Measurements from ENCODE around the gene RAB31. TPM values are rescaled to one million over a fixed set of nuclear protein-coding genes. Genes with fewer than 3 reads are reported as not detected.

RAB31 gene
- polyA plus RNA-seq, 2 of the 4 experiments (the other 2 are of a cell fraction): 16.9 to 46.3 TPM

DNA sequence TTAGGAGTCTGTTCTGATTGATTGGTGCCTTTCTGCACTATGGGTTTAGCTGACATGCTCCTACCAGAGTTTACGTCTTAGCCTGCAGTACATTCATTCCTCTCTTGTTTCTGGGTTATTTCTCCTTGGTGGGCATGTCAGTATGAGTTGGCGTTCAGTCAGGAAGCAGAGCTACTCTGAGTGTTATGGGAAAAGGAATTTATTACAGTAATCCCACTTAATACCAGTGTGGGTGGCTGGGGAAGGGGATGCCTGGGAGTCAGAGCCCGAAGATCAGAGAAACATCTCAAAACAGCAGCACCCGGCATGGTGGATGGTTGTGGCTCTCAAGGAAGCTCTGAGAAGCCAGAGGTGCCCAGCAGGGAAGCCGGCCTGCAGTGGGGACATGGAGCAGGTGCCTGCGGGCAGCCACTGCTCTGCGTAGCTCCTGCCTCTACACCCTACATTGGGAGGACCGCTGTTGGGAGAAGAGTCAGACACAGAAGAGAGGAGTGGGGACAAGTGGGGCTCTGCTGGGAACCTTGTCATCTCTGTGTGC lies 48.9 kb downstream of the RAB31 start:
- no peak for FAIRE-seq

GRCh38 chr18:9757827-9758621 lies 49.9 kb downstream of the RAB31 start:
- ATAC-seq: no peak; a peak in 1 of 6 replicates
- DNase-seq (ENCODE audit: low read depth in 1 of 2, low spot score in 1 of 2): peak in 1 of 2 experiments; percentile 24

More for the DNA sequence above, 48.9 kb downstream of the RAB31 start:
- TF ChIP-seq RARB (CRISPR knock-in tag; IDR thresholded peaks at IDR 0.05) (no peak), NR3C1 (IDR thresholded peaks at IDR 0.05) (no peak), FOXS1 (CRISPR knock-in tag; IDR thresholded peaks at IDR 0.05) (no peak), RNF2 (IDR thresholded peaks at IDR 0.05; ENCODE audit: borderline replicate concordance, low read depth) (no peak), EHMT2 (IDR thresholded peaks at IDR 0.05; ENCODE audit: low read depth) (no peak), BCL3 (IDR thresholded peaks at IDR 0.05) (no peak), EP300 (IDR thresholded peaks at IDR 0.05) (no peak), MAZ (IDR thresholded peaks at IDR 0.05; ENCODE audit: borderline replicate concordance, low read depth, low read length) (no peak), HOXB13 (CRISPR knock-in tag; IDR thresholded peaks at IDR 0.05; ENCODE audit: low read depth) (no peak), PHF8 (IDR thresholded peaks at IDR 0.05; ENCODE audit: borderline replicate concordance, low read depth) (no peak), HES2 (IDR thresholded peaks at IDR 0.05) (no peak), ZC3H11A (IDR thresholded peaks at IDR 0.05) (no peak), JUN (IDR thresholded peaks at IDR 0.05) (no peak), E2F6 (IDR thresholded peaks at IDR 0.05; ENCODE audit: borderline replicate concordance, low read depth) (no peak), NPAS2 (CRISPR knock-in tag; IDR thresholded peaks at IDR 0.05; ENCODE audit: borderline replicate concordance) (no peak), ESRRA (IDR thresholded peaks at IDR 0.05; ENCODE audit: borderline replicate concordance, low read length) (no peak), SREBF2 (IDR thresholded peaks at IDR 0.05) (no peak), HOXA7 (CRISPR knock-in tag; IDR thresholded peaks at IDR 0.05) (no peak)
- CTCF ChIA-PET: interaction anchor here (1.5 kb wide), 1 partner anchor 13 kb away, joined by 5 read pairs; no protein-coding TSS in a partner anchor
- Histone ChIP-seq H3K4me3 (no peak overlapping the region), H3K4me2 (0 out of 3 replicates have a peak overlapping the region, but pooled peaks have one; percentile 21), H3K27ac (peak overlapping the region in 1 of 2 experiments; percentile 75; a peak in 4 of 6 replicates), H3K4me1 (peaks cover 40% of the 10 kb centered on the region), H3K9me3 (no peaks in the 10 kb centered on the region)
- no peak for DNase-seq (ENCODE audit: low read depth in 1 of 2, low spot score in 1 of 2)
- POLR2A ChIA-PET: no interaction called here
- no peak for ATAC-seq
- 90% methylated on average over 8 of the region's 8 CpGs for WGBS (ENCODE audit: missing lambda C conversion rate)

More at GRCh38 chr18:9757827-9758621, 49.9 kb downstream of the RAB31 start:
- WGBS (ENCODE audit: missing lambda C conversion rate): 81% methylated on average over 18 of the region's 18 CpGs
- FAIRE-seq: no peak
- Histone ChIP-seq H3K4me2 (0 out of 3 replicates have a peak overlapping the region, but pooled peaks have one; percentile 21), H3K9me3 (0 out of 3 replicates have a peak, but pooled peaks cover 7% of the 10 kb centered on the region), H3K4me1 (peaks cover 38% of the 10 kb centered on the region), H3K27ac (peak overlapping the region; percentile 22 to 75; a peak in 4 of 6 replicates), H3K4me3 (no peak overlapping the region)
- TF ChIP-seq SREBF2 (IDR thresholded peaks at IDR 0.05): no peak
- no peak for TF ChIP-seq HES2 (IDR thresholded peaks at IDR 0.05)
- no peak for TF ChIP-seq EHF (CRISPR knock-in tag; IDR thresholded peaks at IDR 0.05)
- no peak for TF ChIP-seq FOXS1 (CRISPR knock-in tag; IDR thresholded peaks at IDR 0.05)
- no peak for TF ChIP-seq PHF8 (IDR thresholded peaks at IDR 0.05; ENCODE audit: borderline replicate concordance, low read depth)
- no peak for TF ChIP-seq ESRRA (IDR thresholded peaks at IDR 0.05; ENCODE audit: borderline replicate concordance, low read length)
- no peak for TF ChIP-seq HEYL (CRISPR knock-in tag; IDR thresholded peaks at IDR 0.05)
- no peak for TF ChIP-seq JUN (IDR thresholded peaks at IDR 0.05)
- TF ChIP-seq FOSL2 (IDR thresholded peaks at IDR 0.05): no peak
- no peak for TF ChIP-seq FOSL2 (CRISPR knock-in tag; IDR thresholded peaks at IDR 0.05)
- TF ChIP-seq PBX3 (IDR thresholded peaks at IDR 0.05): no peak
- no peak for TF ChIP-seq HOXB13 (CRISPR knock-in tag; IDR thresholded peaks at IDR 0.05; ENCODE audit: low read depth)
- TF ChIP-seq RAD21 (conservative IDR thresholded peaks at IDR 0.05 in 1 of 2, IDR thresholded peaks at IDR 0.05 in 1 of 2): no peak
- TF ChIP-seq, protein P1, sequence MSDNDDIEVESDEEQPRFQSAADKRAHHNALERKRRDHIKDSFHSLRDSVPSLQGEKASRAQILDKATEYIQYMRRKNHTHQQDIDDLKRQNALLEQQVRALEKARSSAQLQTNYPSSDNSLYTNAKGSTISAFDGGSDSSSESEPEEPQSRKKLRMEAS (IDR thresholded peaks at IDR 0.05): no peak
- POLR2A ChIA-PET: no interaction called here
- CTCF ChIA-PET: no interaction called here

Measured in A549 (cell line).